Measurements from ENCODE around the gene NPM3. TPM values are rescaled to one million over a fixed set of nuclear protein-coding genes. Genes with fewer than 3 reads are reported as not detected.

NPM3 gene
- total and polyA plus RNA-seq, 2 of the 13 experiments (the other 11 are each of a cell fraction or from before 2014, with no cell fraction given): 47.6 to 129 TPM

DNA sequence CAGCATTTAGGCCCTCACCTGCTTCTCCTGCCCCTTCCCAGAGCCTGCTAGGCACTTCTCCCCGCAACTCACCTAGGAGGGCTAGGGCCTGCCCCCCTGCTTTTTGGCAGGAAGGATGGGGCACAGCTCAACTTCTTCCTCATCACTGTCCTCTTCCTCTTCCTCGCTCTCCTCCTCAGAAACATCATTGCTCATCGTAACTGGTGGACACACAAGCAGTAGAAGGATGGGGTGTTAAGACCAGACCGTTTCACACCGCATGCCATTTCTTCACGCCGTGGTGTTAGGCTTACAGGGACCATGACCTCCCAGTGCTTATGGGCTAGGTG, 1.6 kb downstream of the NPM3 start:
- BruUV-seq (replicated peaks): no TSS peak
- H3K36me3 ChIP-seq (replicated peaks in 1 of 2; ENCODE audit: control insufficient read depth in 1 of 2, insufficient read depth in 2 of 2, low read length in 2 of 2): peaks cover 2 to 8% of the 10 kb centered on the region in 2 experiments; a peak in 4 of 5 replicates
- no peak overlapping the region for H3K27ac ChIP-seq (ENCODE audit: extremely low read length, insufficient read depth, low read length)
- no peak for DNase-seq (ENCODE audit: low spot score)
- no peak overlapping the region for H2AFZ ChIP-seq (ENCODE audit: low read length)
- H3K79me2 ChIP-seq (ENCODE audit: insufficient read depth, low read length): peaks cover 9% of the 10 kb centered on the region
- 94% methylated on average over 7 of the region's 7 CpGs for WGBS (ENCODE audit: low lambda C conversion rate)
- TF ChIP-seq SRSF1 (optimal IDR thresholded peaks at IDR 0.05; ENCODE audit: low read depth, low read length) (no peak), ZNF33B (CRISPR knock-in tag; IDR thresholded peaks at IDR 0.05) (no peak), ZNF670 (CRISPR knock-in tag; IDR thresholded peaks at IDR 0.05; ENCODE audit: borderline replicate concordance) (no peak), ZNF83 (CRISPR knock-in tag; IDR thresholded peaks at IDR 0.05; ENCODE audit: borderline replicate concordance) (no peak), TSC22D2 (CRISPR knock-in tag; IDR thresholded peaks at IDR 0.05; ENCODE audit: borderline replicate concordance) (no peak), POLR2G (IDR thresholded peaks at IDR 0.05; ENCODE audit: low read depth, low read length) (no peak)
- TF ChIP-seq, protein P1, sequence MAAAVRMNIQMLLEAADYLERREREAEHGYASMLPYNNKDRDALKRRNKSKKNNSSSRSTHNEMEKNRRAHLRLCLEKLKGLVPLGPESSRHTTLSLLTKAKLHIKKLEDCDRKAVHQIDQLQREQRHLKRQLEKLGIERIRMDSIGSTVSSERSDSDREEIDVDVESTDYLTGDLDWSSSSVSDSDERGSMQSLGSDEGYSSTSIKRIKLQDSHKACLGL (CRISPR knock-in tag; IDR thresholded peaks at IDR 0.05): no peak
- TF ChIP-seq, protein P2, sequence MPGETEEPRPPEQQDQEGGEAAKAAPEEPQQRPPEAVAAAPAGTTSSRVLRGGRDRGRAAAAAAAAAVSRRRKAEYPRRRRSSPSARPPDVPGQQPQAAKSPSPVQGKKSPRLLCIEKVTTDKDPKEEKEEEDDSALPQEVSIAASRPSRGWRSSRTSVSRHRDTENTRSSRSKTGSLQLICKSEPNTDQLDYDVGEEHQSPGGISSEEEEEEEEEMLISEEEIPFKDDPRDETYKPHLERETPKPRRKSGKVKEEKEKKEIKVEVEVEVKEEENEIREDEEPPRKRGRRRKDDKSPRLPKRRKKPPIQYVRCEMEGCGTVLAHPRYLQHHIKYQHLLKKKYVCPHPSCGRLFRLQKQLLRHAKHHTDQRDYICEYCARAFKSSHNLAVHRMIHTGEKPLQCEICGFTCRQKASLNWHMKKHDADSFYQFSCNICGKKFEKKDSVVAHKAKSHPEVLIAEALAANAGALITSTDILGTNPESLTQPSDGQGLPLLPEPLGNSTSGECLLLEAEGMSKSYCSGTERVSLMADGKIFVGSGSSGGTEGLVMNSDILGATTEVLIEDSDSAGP (CRISPR knock-in tag; IDR thresholded peaks at IDR 0.05; ENCODE audit: borderline replicate concordance): no peak
- H3K9me3 ChIP-seq (ENCODE audit: low read length): no peaks in the 10 kb centered on the region
- no peak for FAIRE-seq
- peaks cover 0 to 3% of the 10 kb centered on the region in 2 experiments; a peak in 1 of 5 replicates for H3K27me3 ChIP-seq (ENCODE audit: control insufficient read depth in 1 of 2, insufficient read depth in 2 of 2, low read length in 2 of 2)
- H3K4me2 ChIP-seq (ENCODE audit: low read depth, low read length): peak overlapping the region; percentile 89
- in situ Hi-C loops (cut with HindIII; ENCODE audit: extremely low pct_ligation_motif_present, low pct_unique_long_range_greater_than_20kb): loop anchor here (5.0 kb wide), 2 partner anchors 179 to 569 kb away; no protein-coding TSS in a partner anchor
- peak overlapping the region; percentile 83; the same call in 1 of the 2 replicates for H3K9ac ChIP-seq (ENCODE audit: insufficient read depth, low read depth, low read length)
- intact Hi-C loops (cut with micrococcal nuclease; ENCODE audit: unreplicated experiment): loop anchor here (1.0 to 2.0 kb wide), 2 partner anchors 179 to 567 kb away; no protein-coding TSS in a partner anchor
- ChIA-PET POLR2A (interaction anchor here (0.6 to 1.3 kb wide), 3 partner anchors 37 to 179 kb away, joined by 3 read pairs; no protein-coding TSS in a partner anchor), CTCF (ENCODE audit: low intra/inter-chr PET ratio, low total read pairs) (interaction anchor here (4.0 kb wide), 1 partner anchor 179 kb away, joined by 28 read pairs; no protein-coding TSS in a partner anchor)
- no peak for ATAC-seq
- H3K4me1 ChIP-seq (ENCODE audit: insufficient read depth, low read length): peaks cover 58% of the 10 kb centered on the region
- peak overlapping the region; percentile 28 to 94 (median 32); a peak in 4 of 6 replicates for H3K4me3 ChIP-seq (replicated peaks in 1 of 3; ENCODE audit: insufficient read depth in 1 of 3, low read depth in 2 of 3, low read length in 3 of 3)
- peaks cover 5% of the 10 kb centered on the region; the same call in 1 of the 2 replicates for H4K20me1 ChIP-seq (ENCODE audit: insufficient read depth, low read length)

Measured in HepG2 (cell line).